ENCODE results near the gene MAP3K14. TPM values are rescaled to one million over a fixed set of nuclear protein-coding genes. Genes with fewer than 3 reads are reported as not detected.

Gene MAP3K14
- total RNA-seq, 1 donor from 2014 or later = 0.79 TPM

DNA sequence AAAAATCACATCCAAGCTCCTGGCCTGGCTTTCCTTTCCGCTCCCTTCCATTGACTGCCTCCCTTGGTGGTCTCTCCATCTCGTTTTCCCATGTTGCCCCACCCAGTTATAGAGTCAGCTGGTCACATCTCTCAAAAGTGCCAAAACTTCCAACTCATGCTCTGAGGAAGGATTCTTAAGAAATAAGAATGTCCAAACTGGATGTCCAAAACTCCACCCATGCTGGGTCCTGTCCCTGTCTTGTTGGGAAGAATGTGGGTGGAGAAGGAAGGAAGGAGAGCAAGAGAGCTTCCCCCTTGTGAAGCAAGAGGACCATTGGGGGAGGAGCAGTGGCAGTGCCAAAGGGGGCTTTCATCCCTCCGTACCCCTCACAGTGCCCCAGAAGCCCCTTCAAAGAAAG, 44.6 kb upstream of the MAP3K14 start:
- Histone ChIP-seq H3K4me3 (ENCODE audit: low read depth, low read length) (no peak overlapping the region), H3K36me3 (ENCODE audit: control insufficient read depth, insufficient read depth, low read length) (no peaks in the 10 kb centered on the region), H3K27me3 (ENCODE audit: control insufficient read depth, insufficient read depth, low read length) (no peaks in the 10 kb centered on the region)
- TF ChIP-seq CTCF (IDR thresholded peaks at IDR 0.05; ENCODE audit: insufficient read depth, low read length, severe bottlenecking) = no peak
- DNase-seq (ENCODE audit: low read depth) = no peak
- no peak for FAIRE-seq

DNA sequence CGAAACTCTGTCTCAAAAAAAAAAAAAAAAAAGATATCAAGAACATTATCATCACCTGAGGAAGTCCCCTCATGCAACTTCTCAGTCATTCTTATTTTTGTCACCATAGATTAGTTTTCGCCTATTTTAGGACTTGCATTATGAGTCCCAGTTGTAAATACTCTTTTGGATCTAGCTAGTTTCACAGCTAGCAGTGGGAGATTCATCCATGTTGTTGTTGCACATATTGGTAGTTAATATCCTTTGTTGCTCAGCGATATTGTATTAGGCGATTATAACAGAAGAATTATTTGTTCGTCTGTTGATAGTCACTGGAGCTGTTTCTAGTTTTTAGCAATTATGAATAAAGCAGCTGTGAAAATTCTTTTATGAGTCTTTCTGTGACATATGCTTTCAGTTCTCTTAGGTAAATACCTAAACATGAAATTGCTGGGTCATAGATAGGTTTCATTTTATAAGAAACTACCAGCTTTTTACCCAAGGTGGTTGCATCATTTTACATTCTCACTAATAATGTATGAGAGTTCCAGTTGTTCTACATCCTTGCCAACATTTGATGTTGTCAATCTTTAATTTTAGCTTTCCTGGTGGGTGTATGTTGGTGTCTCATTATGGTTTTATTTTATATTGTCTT, 40.7 kb upstream of the MAP3K14 start:
- no peak for TF ChIP-seq CTCF (IDR thresholded peaks at IDR 0.05; ENCODE audit: insufficient read depth, low read length, severe bottlenecking)
- no peak for DNase-seq (ENCODE audit: low read depth)
- H3K36me3 ChIP-seq (ENCODE audit: control insufficient read depth, insufficient read depth, low read length) = no peaks in the 10 kb centered on the region
- no peaks in the 10 kb centered on the region for H3K27me3 ChIP-seq (ENCODE audit: control insufficient read depth, insufficient read depth, low read length)
- no peak for FAIRE-seq
- no peak overlapping the region for H3K4me3 ChIP-seq (ENCODE audit: low read depth, low read length)

DNA sequence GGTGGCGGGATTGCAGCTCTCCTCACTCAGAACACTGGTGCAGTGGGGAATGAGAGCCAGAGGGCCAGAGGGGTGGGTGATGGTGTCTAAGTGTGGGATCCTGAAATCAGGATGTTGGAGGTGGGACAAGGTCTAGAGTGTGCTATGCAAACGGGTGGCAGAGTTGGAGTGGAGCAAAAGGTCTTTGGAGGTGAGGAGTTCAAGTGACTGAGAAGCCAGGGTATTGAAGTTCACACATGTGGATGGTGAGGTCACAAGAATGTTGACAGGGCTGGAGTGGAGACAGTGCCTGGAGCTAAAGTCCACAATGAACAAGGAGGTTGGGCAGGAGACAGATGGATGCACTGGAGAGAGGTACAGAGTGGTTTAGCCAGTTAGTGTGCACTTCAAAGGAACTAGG, 38.3 kb upstream of the MAP3K14 start:
- FAIRE-seq (no peak), DNase-seq (ENCODE audit: low read depth) (no peak)
- H3K4me3 ChIP-seq (ENCODE audit: low read depth, low read length) = no peak overlapping the region
- H3K36me3 ChIP-seq (ENCODE audit: control insufficient read depth, insufficient read depth, low read length) = no peaks in the 10 kb centered on the region
- no peak for TF ChIP-seq CTCF (IDR thresholded peaks at IDR 0.05; ENCODE audit: insufficient read depth, low read length, severe bottlenecking)
- H3K27me3 ChIP-seq (ENCODE audit: control insufficient read depth, insufficient read depth, low read length) = no peaks in the 10 kb centered on the region

- FAIRE-seq = no peak
- Histone ChIP-seq H3K36me3 (ENCODE audit: control insufficient read depth, insufficient read depth, low read length) (no peaks in the 10 kb centered on the region), H3K4me3 (ENCODE audit: low read depth, low read length) (no peak overlapping the region), H3K27me3 (ENCODE audit: control insufficient read depth, insufficient read depth, low read length) (no peaks in the 10 kb centered on the region)
- TF ChIP-seq CTCF (IDR thresholded peaks at IDR 0.05; ENCODE audit: insufficient read depth, low read length, severe bottlenecking) = no peak
- DNase-seq (ENCODE audit: low read depth) = no peak
Observed at GRCh38 chr17:45353043-45353442, 36.2 kb upstream of the MAP3K14 start.

DNA sequence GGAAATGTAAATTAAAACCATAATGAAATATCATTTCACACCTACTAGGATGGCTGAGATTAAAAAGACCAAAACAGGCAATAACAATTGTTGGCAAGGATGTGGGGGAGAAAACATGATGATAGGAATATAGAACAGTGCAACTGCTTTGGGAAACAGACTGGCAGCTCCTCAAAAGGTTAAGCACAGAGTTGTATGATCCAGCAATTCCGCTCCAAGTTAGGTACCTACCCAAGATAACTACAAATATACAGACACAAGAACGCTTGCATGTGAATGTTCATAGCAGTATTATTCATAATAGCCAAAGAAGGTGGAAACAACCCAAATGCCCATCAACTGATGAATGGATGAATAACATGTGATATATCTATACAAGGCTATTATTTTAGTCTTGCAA, 35.0 kb upstream of the MAP3K14 start:
- Histone ChIP-seq H3K27me3 (ENCODE audit: control insufficient read depth, insufficient read depth, low read length) (no peaks in the 10 kb centered on the region), H3K4me3 (ENCODE audit: low read depth, low read length) (no peak overlapping the region), H3K36me3 (ENCODE audit: control insufficient read depth, insufficient read depth, low read length) (no peaks in the 10 kb centered on the region)
- DNase-seq (ENCODE audit: low read depth) (no peak), FAIRE-seq (no peak)
- no peak for TF ChIP-seq CTCF (IDR thresholded peaks at IDR 0.05; ENCODE audit: insufficient read depth, low read length, severe bottlenecking)

GRCh38 chr17:45347444-45347843, 30.6 kb upstream of the MAP3K14 start:
- no peaks in the 10 kb centered on the region for H3K27me3 ChIP-seq (ENCODE audit: control insufficient read depth, insufficient read depth, low read length)
- DNase-seq (ENCODE audit: low read depth) = no peak
- no peak for TF ChIP-seq CTCF (IDR thresholded peaks at IDR 0.05; ENCODE audit: insufficient read depth, low read length, severe bottlenecking)
- FAIRE-seq = no peak
- no peak overlapping the region for H3K4me3 ChIP-seq (ENCODE audit: low read depth, low read length)
- H3K36me3 ChIP-seq (ENCODE audit: control insufficient read depth, insufficient read depth, low read length) = no peaks in the 10 kb centered on the region
